Lung (tissue), 12 donors: Measurements from ENCODE around the gene TRA2A. TPM values are rescaled to one million over a fixed set of nuclear protein-coding genes. Genes with fewer than 3 reads are reported as not detected.

Source experiments
- ATAC-seq: fragments of 200-7000 bp; cut with Tn5 transposase; one replicate; pipeline ENCODE4 v1.9.1; 2020; ENCODE audit warnings: moderate number of reproducible peaks; ENCODE audit not compliant: insufficient read depth, low FRiP score
- DNase-seq, 3 donors: peaks; one replicate each; pipeline ENCODE4 v3.0.0-alpha.2; 2013 to 2017
- H3K27ac ChIP-seq, 2 donors: one replicate each; pipeline ENCODE4 v1.5.1; 2013; ENCODE audit warnings: mild to moderate bottlenecking in 2 of 2, moderate library complexity in 2 of 2, control low read depth in 1 of 2, inconsistent platforms in 1 of 2, low read depth in 1 of 2, low read length in 1 of 2
- H3K27me3 ChIP-seq, 3 donors: one replicate each; pipeline ENCODE4 v1.5.1; 2013; ENCODE audit warnings: low read length in 2 of 3; ENCODE audit not compliant: control insufficient read depth in 3 of 3, insufficient read depth in 3 of 3
- H3K36me3 ChIP-seq, 4 donors: one replicate each; pipeline ENCODE4 v1.5.1; 2013; ENCODE audit warnings: low read length in 4 of 4, mild to moderate bottlenecking in 1 of 4, moderate library complexity in 1 of 4; ENCODE audit not compliant: control insufficient read depth in 4 of 4, insufficient read depth in 4 of 4
- H3K4me1 ChIP-seq, 5 donors: one replicate each; pipeline ENCODE4 v1.5.1; 2013; ENCODE audit warnings: low read length in 5 of 5, mild to moderate bottlenecking in 2 of 5, moderate library complexity in 1 of 5; ENCODE audit not compliant: control insufficient read depth in 5 of 5, insufficient read depth in 5 of 5
- H3K4me3 ChIP-seq: one replicate; pipeline ENCODE4 v1.5.1; 2013; ENCODE audit warnings: mild to moderate bottlenecking, control low read depth, moderate library complexity
- H3K9ac ChIP-seq, 2 donors: one replicate each; pipeline ENCODE4 v1.5.1; 2013; ENCODE audit warnings: low read length in 2 of 2, control low read depth in 1 of 2; ENCODE audit not compliant: insufficient read depth in 1 of 2
- H3K9me3 ChIP-seq, 4 donors: one replicate each; pipeline ENCODE4 v1.5.1; 2013; ENCODE audit warnings: low read length in 3 of 4, mild to moderate bottlenecking in 1 of 4, moderate library complexity in 1 of 4; ENCODE audit not compliant: control insufficient read depth in 4 of 4, insufficient read depth in 3 of 4
- WGBS, 2 donors: extraction: QIAGEN DNeasy Blood & Tissue Kit; methylation state at CpG; one replicate each; pipeline ENCODE4 v1.1.7; 2013; 5-methylcytosine and 5-hydroxymethylcytosine counted together
- polyA plus RNA-seq, 2 donors: library from polyadenylated mRNA; stranded (reverse); fragments of 200-250 nt; gene quantifications; one replicate each; pipeline ENCODE4 v1.2.1, GENCODE V29; 2013
- total RNA-seq, 2 donors: library from RNA; depleted of rRNA in 1 of 2; stranded (reverse); fragments of >200 nt in 1 of 2; gene quantifications; one replicate each; pipeline ENCODE4 v1.2.1, GENCODE V29; 2014 to 2021
- TF ChIP-seq, protein P1 (sequence below): IDR thresholded peaks from 2 replicates; pipeline ENCODE4 v1.5.1; 2012; ENCODE audit warnings: mild to moderate bottlenecking; ENCODE audit errors: control extremely low read depth, extremely low read depth
- donor health status: control.
- donor health status: control.
- donor health status: Bipolar disorder and iron deficiency.
- donor health status: healthy.
- donor health status: DM: yes; HTN: yes; CAD: no.

The TRA2A gene
- total and polyA plus RNA-seq, 4 donors = 46.3 to 99.0 (median 82.4) TPM

DNA sequence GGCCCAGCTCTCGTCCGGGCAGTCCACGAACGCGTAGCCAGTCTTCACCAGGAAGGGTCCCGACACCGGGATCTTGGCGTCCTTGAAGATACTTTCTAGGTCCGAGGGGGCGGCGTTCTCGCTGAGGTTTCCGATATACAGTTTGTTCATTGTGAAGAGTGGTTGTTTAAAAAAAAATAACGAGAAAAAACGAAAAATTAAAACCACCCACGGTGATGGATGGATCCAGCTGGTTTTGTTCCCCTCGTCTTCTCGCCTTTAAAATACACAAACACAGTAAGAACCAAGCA, 61.9 kb downstream of the TRA2A start:
- peaks cover 0 to 10% (median 0%) of the 10 kb centered on the region in 4 donors for H3K36me3 ChIP-seq
- DNase-seq (peak in 1 of 3 donors; percentile 47), ATAC-seq (no peak)
- H3K4me3 ChIP-seq = no peak overlapping the region
- H3K9me3 ChIP-seq = peaks cover 0 to 13% (median 0%) of the 10 kb centered on the region in 4 donors
- no peak overlapping the region for H3K27ac ChIP-seq
- H3K4me1 ChIP-seq = peaks cover 3 to 44% (median 24%) of the 10 kb centered on the region in 5 donors
- 1 to 4% methylated on average over 18 of the region's 18 CpGs for WGBS, 2 donors
- peak overlapping the region; percentile 47 to 92 for H3K9ac ChIP-seq
- peaks cover 0 to 17% (median 0%) of the 10 kb centered on the region in 3 donors for H3K27me3 ChIP-seq
- TF ChIP-seq, protein P1, sequence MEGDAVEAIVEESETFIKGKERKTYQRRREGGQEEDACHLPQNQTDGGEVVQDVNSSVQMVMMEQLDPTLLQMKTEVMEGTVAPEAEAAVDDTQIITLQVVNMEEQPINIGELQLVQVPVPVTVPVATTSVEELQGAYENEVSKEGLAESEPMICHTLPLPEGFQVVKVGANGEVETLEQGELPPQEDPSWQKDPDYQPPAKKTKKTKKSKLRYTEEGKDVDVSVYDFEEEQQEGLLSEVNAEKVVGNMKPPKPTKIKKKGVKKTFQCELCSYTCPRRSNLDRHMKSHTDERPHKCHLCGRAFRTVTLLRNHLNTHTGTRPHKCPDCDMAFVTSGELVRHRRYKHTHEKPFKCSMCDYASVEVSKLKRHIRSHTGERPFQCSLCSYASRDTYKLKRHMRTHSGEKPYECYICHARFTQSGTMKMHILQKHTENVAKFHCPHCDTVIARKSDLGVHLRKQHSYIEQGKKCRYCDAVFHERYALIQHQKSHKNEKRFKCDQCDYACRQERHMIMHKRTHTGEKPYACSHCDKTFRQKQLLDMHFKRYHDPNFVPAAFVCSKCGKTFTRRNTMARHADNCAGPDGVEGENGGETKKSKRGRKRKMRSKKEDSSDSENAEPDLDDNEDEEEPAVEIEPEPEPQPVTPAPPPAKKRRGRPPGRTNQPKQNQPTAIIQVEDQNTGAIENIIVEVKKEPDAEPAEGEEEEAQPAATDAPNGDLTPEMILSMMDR = no peak

DNA sequence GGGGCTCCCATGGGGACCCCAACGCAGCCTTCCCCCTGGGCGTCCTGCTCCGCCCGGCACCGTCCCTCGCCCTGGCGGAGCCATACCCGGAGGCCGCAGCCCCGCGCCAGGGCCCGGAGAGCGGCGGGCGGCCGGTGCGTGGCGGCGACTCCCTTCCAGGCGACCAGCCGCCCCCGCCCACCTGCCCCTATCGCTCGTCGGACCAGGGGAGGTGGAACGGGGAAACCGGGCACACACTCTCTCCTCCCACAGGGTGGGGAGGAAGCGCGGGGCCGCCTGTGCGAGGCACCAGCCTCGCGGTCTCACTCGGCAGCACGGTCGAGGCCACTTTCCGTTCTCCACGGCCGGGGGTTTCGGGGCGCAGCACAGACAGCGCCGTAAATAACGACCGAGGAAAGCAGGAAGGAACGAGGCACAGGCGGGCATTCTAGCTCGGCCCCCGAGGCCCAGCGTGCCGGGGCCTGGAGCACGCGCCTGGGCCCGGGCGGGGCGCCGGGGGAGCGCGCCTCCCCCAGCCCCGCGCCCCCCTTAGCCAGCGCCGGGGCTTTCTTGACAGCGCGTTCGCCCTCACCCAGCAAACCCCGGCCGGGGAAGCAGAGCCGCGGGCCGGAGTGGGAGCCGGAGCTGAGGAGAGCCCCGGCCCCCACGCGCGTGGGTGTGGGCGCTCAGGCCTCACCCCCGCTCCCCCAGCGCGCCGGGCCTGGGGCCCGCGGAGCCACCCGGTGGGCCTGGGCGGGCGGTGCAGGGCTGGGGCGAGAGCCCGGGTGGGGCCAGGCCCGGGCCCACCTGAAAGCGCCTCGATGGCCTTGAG, 62.4 kb downstream of the TRA2A start:
- ATAC-seq (peak; percentile 15), DNase-seq (peak; percentile 44 to 51 (median 47))
- peaks cover 0 to 10% (median 0%) of the 10 kb centered on the region in 4 donors for H3K36me3 ChIP-seq
- peaks cover 0 to 17% (median 0%) of the 10 kb centered on the region in 3 donors for H3K27me3 ChIP-seq
- H3K27ac ChIP-seq = no peak overlapping the region
- 0 to 1% methylated on average over 50 to 91 of the region's 91 CpGs for WGBS, 2 donors
- peaks cover 3 to 47% (median 24%) of the 10 kb centered on the region in 5 donors for H3K4me1 ChIP-seq
- H3K9me3 ChIP-seq = peaks cover 0 to 9% (median 0%) of the 10 kb centered on the region in 4 donors
- peak overlapping the region; percentile 69 to 99 for H3K9ac ChIP-seq
- H3K4me3 ChIP-seq = no peak overlapping the region
- TF ChIP-seq, protein P1 = no peak

DNA sequence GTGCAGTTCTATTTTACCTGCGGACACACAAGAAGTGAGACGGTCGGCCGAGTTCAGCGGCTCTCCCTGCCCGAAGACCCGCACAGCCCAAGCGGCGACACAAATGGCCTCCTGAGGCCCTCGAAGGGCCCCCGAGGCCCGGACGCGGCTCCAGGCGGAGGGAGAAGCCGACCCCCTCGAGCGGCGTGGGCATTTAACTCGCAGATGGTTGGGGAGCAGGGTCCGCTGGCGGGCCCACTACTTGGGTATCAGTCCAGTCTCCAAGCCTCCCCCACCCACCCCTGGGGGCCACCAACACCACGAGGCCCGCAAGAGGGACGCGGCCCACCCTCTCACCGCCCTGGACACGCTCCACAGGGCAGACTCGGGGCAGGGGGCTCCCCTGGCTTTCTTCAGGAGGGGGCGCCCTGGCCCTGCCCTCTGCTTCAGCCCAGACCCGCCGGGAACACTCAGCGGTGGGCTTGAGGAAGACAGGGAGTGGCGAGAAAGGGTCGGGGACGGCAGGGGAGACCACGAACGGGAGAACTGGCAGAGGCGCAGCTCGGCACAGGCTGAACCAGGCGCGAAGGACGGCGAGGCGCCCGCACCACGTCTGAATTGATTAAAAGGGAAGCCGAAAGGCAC, 63.1 kb downstream of the TRA2A start:
- WGBS, 2 donors = 2 to 5% methylated on average over 48 of the region's 48 CpGs
- DNase-seq (peak in 2 of 3 donors; percentile 44 to 53), ATAC-seq (no peak)
- Histone ChIP-seq H3K4me1 (peaks cover 3 to 54% (median 22%) of the 10 kb centered on the region in 5 donors), H3K4me3 (no peak overlapping the region), H3K27ac (no peak overlapping the region), H3K9me3 (peaks cover 0 to 5% (median 0%) of the 10 kb centered on the region in 4 donors), H3K9ac (peak overlapping the region; percentile 69 to 99), H3K27me3 (peaks cover 0 to 12% (median 0%) of the 10 kb centered on the region in 3 donors), H3K36me3 (peaks cover 0 to 10% (median 0%) of the 10 kb centered on the region in 4 donors)
- TF ChIP-seq, protein P1 = no peak
